ENCODE results near the gene PIGR. TPM values are rescaled to one million over a fixed set of nuclear protein-coding genes. Genes with fewer than 3 reads are reported as not detected.
A peak's percentile ranks its signal among the peaks of the same experiment; 100 is the strongest.

Gene PIGR
- total and polyA plus RNA-seq, 3 donors from 2014 or later: 0.38 TPM; not detected in 2

DNA sequence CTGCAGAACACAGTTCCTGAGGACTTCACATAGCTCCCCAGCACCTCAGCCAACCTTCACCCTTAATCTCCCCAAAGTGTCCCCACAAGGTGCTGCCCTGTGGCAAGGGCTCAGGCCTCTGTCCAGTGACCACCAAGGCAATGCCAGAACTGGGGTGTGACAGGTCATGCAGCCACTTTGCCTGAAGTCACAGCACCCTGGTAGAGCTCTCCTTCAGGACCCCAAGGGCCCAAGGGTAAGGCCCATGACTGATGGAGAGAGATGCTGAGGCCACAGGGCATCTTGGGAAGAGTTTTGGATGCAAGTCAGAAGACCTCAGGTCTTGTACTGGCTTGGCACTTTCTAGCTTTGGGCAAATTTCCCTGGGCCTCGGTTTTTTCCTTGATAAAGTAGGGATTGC, 23.7 kb downstream of the PIGR start:
- WGBS, 2 donors: 86 to 100% methylated on average over 1 of the region's 1 CpG
- TF ChIP-seq, protein P1, sequence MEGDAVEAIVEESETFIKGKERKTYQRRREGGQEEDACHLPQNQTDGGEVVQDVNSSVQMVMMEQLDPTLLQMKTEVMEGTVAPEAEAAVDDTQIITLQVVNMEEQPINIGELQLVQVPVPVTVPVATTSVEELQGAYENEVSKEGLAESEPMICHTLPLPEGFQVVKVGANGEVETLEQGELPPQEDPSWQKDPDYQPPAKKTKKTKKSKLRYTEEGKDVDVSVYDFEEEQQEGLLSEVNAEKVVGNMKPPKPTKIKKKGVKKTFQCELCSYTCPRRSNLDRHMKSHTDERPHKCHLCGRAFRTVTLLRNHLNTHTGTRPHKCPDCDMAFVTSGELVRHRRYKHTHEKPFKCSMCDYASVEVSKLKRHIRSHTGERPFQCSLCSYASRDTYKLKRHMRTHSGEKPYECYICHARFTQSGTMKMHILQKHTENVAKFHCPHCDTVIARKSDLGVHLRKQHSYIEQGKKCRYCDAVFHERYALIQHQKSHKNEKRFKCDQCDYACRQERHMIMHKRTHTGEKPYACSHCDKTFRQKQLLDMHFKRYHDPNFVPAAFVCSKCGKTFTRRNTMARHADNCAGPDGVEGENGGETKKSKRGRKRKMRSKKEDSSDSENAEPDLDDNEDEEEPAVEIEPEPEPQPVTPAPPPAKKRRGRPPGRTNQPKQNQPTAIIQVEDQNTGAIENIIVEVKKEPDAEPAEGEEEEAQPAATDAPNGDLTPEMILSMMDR (IDR thresholded peaks at IDR 0.05): no peak
- no peak for TF ChIP-seq POLR2A (IDR thresholded peaks at IDR 0.05)
- intact Hi-C loops (cut with DNase I; ENCODE audit: low total_unique reads): no loop called here
- H3K27me3 ChIP-seq: no peaks in the 10 kb centered on the region
- no peak overlapping the region for H3K27ac ChIP-seq
- H3K4me3 ChIP-seq: no peak overlapping the region
- H3K9me3 ChIP-seq: no peaks in the 10 kb centered on the region
- H3K36me3 ChIP-seq (ENCODE audit: low read depth, missing control alignments): no peaks in the 10 kb centered on the region
- no peaks in the 10 kb centered on the region for H3K4me1 ChIP-seq
- no peak for DNase-seq

DNA sequence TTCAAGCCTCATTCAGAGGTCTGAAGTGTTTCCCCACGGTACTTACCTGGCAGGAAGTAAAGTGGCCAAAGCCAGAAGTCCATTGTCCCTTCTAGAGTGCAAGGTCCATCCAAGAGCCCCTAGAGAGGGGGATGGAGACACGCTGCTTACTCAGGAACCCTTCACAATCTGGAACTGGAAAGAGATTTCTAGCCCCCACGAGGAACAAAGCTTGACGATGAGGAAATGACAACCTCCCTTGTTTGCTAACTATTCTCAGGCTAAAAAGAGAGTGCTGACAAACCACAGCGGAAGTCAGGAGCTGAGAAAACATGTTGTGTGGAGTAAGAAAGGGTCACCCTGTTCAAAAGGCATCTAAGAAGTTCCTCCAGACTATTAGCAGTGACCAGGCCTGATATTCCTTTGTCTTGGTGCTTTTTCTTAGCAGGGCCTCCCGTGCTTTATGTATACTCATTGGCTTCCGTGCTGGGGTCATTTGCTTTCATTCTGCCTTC, 24.4 kb downstream of the PIGR start, which contains the start of gene FCMR:
Gene FCMR (minus strand): TSS at position 170 of the 494 bp plus-strand sequence. CDS start 87 bp downstream, at position 83.
- peak; percentile 28 for DNase-seq
- TF ChIP-seq, protein P1 (IDR thresholded peaks at IDR 0.05): no peak
- TF ChIP-seq POLR2A (IDR thresholded peaks at IDR 0.05): no peak
- Histone ChIP-seq H3K27ac (no peak within 1 kb of the TSS), H3K27me3 (no peaks in the 10 kb centered on the region), H3K4me3 (no peak within 1 kb of the TSS), H3K4me1 (no peaks in the 10 kb centered on the region), H3K36me3 (ENCODE audit: low read depth, missing control alignments) (no peaks in the 10 kb centered on the region), H3K9me3 (no peaks in the 10 kb centered on the region)
- intact Hi-C loops (cut with DNase I; ENCODE audit: low total_unique reads): no loop called here
- WGBS, 2 donors: 78% methylated on average over 7 of the region's 7 CpGs

DNA sequence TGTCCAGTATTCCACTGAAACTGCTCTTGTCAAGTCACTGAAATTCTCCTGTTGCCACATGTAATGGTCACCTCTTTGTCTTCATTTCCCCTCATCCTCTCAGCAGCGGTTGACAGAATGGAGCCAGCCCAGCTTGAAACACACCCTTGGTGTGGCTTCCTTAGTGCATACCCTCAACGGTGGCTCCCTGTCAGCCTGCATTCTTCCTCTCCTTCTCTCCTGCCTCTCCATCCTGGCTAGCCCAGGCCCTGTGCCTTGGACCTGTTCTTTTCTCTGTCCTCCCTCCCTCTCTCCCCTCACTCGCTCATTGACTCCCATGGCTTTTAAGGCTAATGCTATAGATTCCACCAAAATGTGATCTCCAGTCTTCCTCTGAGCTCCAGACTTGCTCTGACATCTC, 28.2 kb downstream of the PIGR start:
- no peak for TF ChIP-seq POLR2A (IDR thresholded peaks at IDR 0.05)
- TF ChIP-seq, protein P1 (IDR thresholded peaks at IDR 0.05): no peak
- no peaks in the 10 kb centered on the region for H3K9me3 ChIP-seq
- 84 to 92% methylated on average over 3 of the region's 3 CpGs for WGBS, 2 donors
- intact Hi-C loops (cut with DNase I; ENCODE audit: low total_unique reads): loop anchor here (10.0 kb wide), 1 partner anchor 283 kb away; the partner anchor contains the start of gene DYRK3
- DNase-seq: no peak
- H3K4me3 ChIP-seq: no peak overlapping the region
- H3K27ac ChIP-seq: no peak overlapping the region
- no peaks in the 10 kb centered on the region for H3K27me3 ChIP-seq
- H3K36me3 ChIP-seq (ENCODE audit: low read depth, missing control alignments): no peaks in the 10 kb centered on the region
- no peaks in the 10 kb centered on the region for H3K4me1 ChIP-seq

DNA sequence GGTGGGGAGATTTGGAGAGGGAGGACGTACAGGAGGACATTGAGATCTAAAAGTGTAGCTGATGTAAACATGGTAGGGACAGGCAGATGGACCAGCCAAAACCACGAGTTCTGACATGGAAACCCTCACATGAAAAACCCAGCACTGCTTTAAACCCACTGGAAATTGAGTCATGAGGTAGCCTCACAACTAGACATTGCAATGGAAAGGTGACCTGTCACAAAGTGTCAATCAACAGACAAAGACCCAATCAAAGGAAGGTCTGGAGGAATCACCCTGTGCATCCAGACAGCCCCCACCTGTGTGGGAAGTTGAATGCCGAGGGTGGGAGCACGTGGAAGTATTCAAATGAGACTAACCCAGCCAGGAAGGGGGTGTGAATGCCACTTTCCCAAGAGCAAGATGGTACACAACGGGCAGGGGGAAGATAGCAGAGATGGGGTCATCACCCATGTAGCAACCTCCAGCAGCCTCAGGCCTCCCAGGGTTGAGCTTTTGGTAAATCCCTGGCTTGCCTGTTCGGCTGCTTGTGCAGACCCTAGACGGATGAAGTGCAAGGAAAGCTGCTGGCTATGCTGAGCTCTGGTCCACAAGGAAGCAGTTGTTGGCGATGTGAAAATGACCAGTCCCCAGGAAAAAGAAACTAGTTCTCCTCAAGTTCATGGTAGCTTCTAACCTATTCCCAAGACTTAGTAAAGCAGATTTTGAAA, 30.1 kb downstream of the PIGR start:
- no peak for TF ChIP-seq POLR2A (IDR thresholded peaks at IDR 0.05)
- TF ChIP-seq, protein P1 (IDR thresholded peaks at IDR 0.05): no peak
- H3K4me3 ChIP-seq: no peak overlapping the region
- no peaks in the 10 kb centered on the region for H3K36me3 ChIP-seq (ENCODE audit: low read depth, missing control alignments)
- H3K4me1 ChIP-seq: no peaks in the 10 kb centered on the region
- WGBS, 2 donors: 74 to 84% methylated on average over 8 of the region's 8 CpGs
- H3K27me3 ChIP-seq: no peaks in the 10 kb centered on the region
- intact Hi-C loops (cut with DNase I; ENCODE audit: low total_unique reads): loop anchor here (10.0 kb wide), 1 partner anchor 281 kb away; the partner anchor contains the start of gene DYRK3
- no peaks in the 10 kb centered on the region for H3K9me3 ChIP-seq
- H3K27ac ChIP-seq: no peak overlapping the region
- DNase-seq: no peak

Measured in testis (tissue), 3 donors.